ENCODE measurements around the gene INPP5J.
A peak's percentile ranks its signal among the peaks of the same experiment; 100 is the strongest.

The INPP5J gene

DNA sequence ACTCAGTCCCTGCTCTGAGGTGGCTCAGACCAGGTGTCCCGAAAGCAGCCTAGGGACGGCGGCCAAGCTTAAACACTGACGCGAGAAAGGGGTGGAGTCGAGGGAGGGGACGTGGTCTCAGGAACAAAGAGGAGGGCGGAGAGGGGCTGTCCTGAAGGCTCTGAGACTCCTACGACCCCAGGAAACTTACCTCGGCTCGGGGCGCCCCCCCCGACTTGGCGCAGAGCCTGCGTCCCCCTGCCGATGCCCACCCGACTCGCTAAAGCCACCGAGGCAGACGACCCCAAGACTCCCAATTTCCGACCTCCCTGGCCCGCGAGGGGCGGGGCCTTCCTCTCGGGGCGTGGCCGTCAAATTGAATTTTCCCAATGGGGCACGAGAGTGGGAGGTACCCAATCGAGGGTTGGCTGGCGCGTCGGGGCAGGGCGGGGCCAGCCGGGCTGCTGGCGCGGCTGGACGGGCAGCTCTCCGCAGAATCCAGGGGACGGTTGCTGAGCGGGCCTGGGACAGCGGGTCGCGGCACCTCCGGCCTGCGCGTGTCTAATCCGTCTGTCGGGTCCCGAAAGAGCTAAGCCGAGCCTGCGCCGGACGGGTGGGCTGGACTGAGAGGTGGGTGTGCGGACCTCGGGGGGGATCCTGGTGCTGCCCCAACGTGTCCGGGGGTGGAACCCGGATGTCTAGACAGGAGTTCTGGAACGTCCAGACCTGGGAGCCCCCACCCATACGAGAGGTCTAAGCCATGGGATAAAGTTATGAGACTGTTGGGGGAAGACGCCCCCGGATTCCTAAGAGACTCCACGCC lies 41.7 kb upstream of the INPP5J start, which contains the start of gene SMTN:
Gene SMTN (plus strand): TSS at position 471 of the 802 bp plus-strand sequence. CDS start 1,941 bp downstream, outside the sequence.
- Histone ChIP-seq H3K79me2 (ENCODE audit: insufficient read depth, low read length) (no peaks in the 10 kb centered on the region), H3K9me3 (ENCODE audit: insufficient read depth, low read length) (no peaks in the 10 kb centered on the region), H3K4me2 (ENCODE audit: low read depth, low read length, poor library complexity, severe bottlenecking) (peak within 1 kb of the TSS; percentile 83), H3K4me3 (ENCODE audit: insufficient read depth, low read length, poor library complexity, severe bottlenecking) (peak within 1 kb of the TSS; percentile 62), H3K9me2 (replicated peaks; ENCODE audit: insufficient read depth, low read length) (no peaks in the 10 kb centered on the region), H2AFZ (ENCODE audit: low read depth, low read length, severe bottlenecking) (peak within 1 kb of the TSS; percentile 86), H3K27me3 (ENCODE audit: low read length) (no peaks in the 10 kb centered on the region), H4K20me1 (ENCODE audit: low read depth, low read length) (no peaks in the 10 kb centered on the region), H3K27ac (ENCODE audit: low read depth, low read length) (no peak within 1 kb of the TSS; the same call in 1 of the 2 replicates), H3F3A (ENCODE audit: insufficient read depth) (peaks cover 12% of the 10 kb centered on the region; the same call in 1 of the 2 replicates), H3K36me3 (ENCODE audit: low read length) (no peaks in the 10 kb centered on the region), H3K9ac (ENCODE audit: low read length) (peak within 1 kb of the TSS; percentile 78)
- TF ChIP-seq CTCF (IDR thresholded peaks at IDR 0.05; ENCODE audit: insufficient read depth, low read length, poor library complexity, severe bottlenecking) (no peak), EZH2phosphoT487 (conservative IDR thresholded peaks at IDR 0.05; ENCODE audit: low read length) (no peak)

DNA sequence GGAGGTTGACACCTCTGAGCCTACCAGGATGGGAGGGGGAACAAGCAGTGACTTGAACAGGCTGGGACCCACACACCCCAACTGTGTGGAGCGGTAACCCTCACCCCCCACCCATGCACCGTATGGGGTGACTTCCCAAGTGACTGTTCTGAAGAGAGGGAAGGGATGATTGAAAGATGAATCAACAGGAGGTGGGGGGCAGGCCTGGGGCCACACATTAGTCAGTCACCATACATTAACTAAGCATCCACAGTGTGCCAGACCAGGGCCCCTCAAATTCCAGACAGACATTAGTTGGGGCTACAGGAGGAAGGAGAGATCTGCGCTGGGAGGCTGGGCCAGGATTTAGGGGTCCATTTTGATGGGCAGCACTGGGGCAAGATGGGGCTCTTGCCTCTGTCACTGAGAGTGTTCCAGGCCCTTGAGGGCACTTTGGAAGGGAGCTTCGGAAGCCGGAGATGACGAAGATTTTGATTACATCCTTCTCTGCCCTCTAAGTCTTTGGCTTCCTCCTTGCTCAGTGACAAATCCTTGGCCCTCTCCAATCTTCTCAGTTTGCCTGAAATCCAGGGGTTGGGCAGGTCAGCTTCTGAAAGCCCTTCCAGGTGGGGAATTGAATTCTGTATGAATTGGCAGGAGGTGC lies 40.7 kb upstream of the INPP5J start:
- no peak overlapping the region for H3K27ac ChIP-seq (ENCODE audit: low read depth, low read length)
- no peaks in the 10 kb centered on the region for H3K9me2 ChIP-seq (replicated peaks; ENCODE audit: insufficient read depth, low read length)
- no peaks in the 10 kb centered on the region for H3K36me3 ChIP-seq (ENCODE audit: low read length)
- peak overlapping the region; percentile 83 for H3K4me2 ChIP-seq (ENCODE audit: low read depth, low read length, poor library complexity, severe bottlenecking)
- H3K4me3 ChIP-seq (ENCODE audit: insufficient read depth, low read length, poor library complexity, severe bottlenecking): peak overlapping the region; percentile 62
- no peaks in the 10 kb centered on the region for H3K79me2 ChIP-seq (ENCODE audit: insufficient read depth, low read length)
- H3F3A ChIP-seq (ENCODE audit: insufficient read depth): peaks cover 12% of the 10 kb centered on the region; the same call in 1 of the 2 replicates
- no peaks in the 10 kb centered on the region for H3K9me3 ChIP-seq (ENCODE audit: insufficient read depth, low read length)
- H3K9ac ChIP-seq (ENCODE audit: low read length): peak overlapping the region; percentile 78
- H4K20me1 ChIP-seq (ENCODE audit: low read depth, low read length): no peaks in the 10 kb centered on the region
- no peaks in the 10 kb centered on the region for H3K27me3 ChIP-seq (ENCODE audit: low read length)
- TF ChIP-seq CTCF (IDR thresholded peaks at IDR 0.05; ENCODE audit: insufficient read depth, low read length, poor library complexity, severe bottlenecking) (no peak), EZH2phosphoT487 (conservative IDR thresholded peaks at IDR 0.05; ENCODE audit: low read length) (no peak)
- no peak overlapping the region for H2AFZ ChIP-seq (ENCODE audit: low read depth, low read length, severe bottlenecking)

GRCh38 chr22:31082606-31083376 lies 40.0 kb upstream of the INPP5J start:
- Histone ChIP-seq H3K4me3 (ENCODE audit: insufficient read depth, low read length, poor library complexity, severe bottlenecking) (no peak overlapping the region), H3K4me2 (ENCODE audit: low read depth, low read length, poor library complexity, severe bottlenecking) (peak overlapping the region; percentile 83), H3K79me2 (ENCODE audit: insufficient read depth, low read length) (no peaks in the 10 kb centered on the region), H3K9me2 (replicated peaks; ENCODE audit: insufficient read depth, low read length) (no peaks in the 10 kb centered on the region), H3F3A (ENCODE audit: insufficient read depth) (peaks cover 12% of the 10 kb centered on the region; the same call in 1 of the 2 replicates), H2AFZ (ENCODE audit: low read depth, low read length, severe bottlenecking) (no peak overlapping the region), H3K9me3 (ENCODE audit: insufficient read depth, low read length) (no peaks in the 10 kb centered on the region), H3K27me3 (ENCODE audit: low read length) (no peaks in the 10 kb centered on the region), H3K36me3 (ENCODE audit: low read length) (no peaks in the 10 kb centered on the region), H3K27ac (ENCODE audit: low read depth, low read length) (peak overlapping the region; percentile 37; the same call in 1 of the 2 replicates), H3K9ac (ENCODE audit: low read length) (no peak overlapping the region; the same call in 1 of the 2 replicates), H4K20me1 (ENCODE audit: low read depth, low read length) (no peaks in the 10 kb centered on the region)
- TF ChIP-seq EZH2phosphoT487 (conservative IDR thresholded peaks at IDR 0.05; ENCODE audit: low read length) (no peak), CTCF (IDR thresholded peaks at IDR 0.05; ENCODE audit: insufficient read depth, low read length, poor library complexity, severe bottlenecking) (peak; percentile 65)

Measured in SU-DHL-6 (cell line).